ENCODE results near the gene PXDN.
"Not testable (repeated sequence)": the region's sequence is repeated elsewhere in the genome, so short reads cannot be mapped to it uniquely, and the experiment has no call there.

PXDN gene

GRCh38 chr2:1741851-1742250 lies 2.5 kb downstream of the PXDN start:
- DNase-seq (ENCODE audit: low spot score) = no peak

- DNase-seq (ENCODE audit: low spot score) = no peak
Observed at GRCh38 chr2:1740716-1741589, 3.4 kb downstream of the PXDN start.

DNA sequence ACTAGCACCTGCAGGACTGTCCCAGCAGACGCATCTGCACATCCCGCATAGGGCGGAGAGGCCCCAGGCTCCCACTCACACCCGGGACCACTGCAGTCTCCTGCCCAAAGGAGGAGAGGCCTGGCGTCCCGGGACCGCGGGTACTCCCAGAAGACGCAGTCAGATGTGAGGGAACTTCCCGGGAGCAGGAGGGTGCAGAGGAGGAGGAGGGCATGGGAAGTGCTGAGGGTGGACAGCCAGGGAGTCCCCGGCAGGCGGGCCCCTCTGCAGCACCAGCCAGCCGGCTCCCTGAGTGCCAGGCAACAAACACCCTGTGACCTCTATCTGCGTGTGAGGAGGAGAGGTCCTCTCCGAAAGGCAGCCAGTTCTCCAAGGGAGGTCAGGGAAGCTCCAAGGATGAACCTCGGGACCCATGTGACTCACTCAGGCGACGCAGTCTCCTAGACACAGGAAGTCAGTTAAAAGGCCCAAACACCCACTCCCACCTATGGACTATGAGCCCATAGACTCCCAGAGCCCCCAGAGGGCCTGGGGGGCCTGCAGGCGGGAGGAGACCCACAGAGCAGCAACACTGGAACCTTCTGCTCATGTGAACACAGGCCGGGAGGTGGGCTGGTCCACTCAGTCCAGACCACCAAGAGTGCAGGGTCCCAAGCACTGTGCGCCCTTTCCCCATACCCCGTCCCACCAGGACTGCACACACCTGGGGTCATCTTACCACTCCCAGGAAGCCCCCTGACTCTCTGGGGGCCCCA lies 4.2 kb downstream of the PXDN start:
- no peak for DNase-seq (ENCODE audit: low spot score)

DNA sequence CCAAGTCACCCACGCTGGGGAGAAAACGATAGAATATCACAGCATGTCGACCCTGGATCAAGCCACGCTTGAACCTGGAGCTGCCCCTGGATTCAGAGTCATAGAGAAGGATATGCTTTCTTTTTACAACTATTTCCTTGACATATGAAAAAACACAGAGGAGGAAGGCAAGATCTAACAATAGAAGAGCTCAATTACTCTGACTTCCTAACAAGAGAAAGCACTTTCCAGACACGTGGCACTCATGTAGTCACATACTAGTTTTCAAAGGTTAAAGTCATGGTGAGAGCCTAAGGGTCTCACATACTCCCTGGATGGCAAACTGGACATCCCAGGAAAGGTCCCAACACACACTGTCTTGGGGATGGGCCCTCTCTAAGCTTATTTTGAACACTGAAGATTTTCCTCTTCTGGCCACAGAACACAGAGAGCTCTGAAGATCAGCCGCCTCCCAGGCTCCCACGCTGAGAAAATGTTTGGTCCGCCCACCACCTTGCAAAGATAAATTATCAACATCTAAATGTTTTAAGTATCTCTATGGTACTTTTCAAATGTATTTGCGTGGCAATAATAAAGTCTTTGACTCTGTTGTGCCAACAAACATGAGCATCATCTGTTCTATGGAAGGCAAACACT lies 4.9 kb downstream of the PXDN start:
- DNase-seq (ENCODE audit: low spot score) = no peak

DNA sequence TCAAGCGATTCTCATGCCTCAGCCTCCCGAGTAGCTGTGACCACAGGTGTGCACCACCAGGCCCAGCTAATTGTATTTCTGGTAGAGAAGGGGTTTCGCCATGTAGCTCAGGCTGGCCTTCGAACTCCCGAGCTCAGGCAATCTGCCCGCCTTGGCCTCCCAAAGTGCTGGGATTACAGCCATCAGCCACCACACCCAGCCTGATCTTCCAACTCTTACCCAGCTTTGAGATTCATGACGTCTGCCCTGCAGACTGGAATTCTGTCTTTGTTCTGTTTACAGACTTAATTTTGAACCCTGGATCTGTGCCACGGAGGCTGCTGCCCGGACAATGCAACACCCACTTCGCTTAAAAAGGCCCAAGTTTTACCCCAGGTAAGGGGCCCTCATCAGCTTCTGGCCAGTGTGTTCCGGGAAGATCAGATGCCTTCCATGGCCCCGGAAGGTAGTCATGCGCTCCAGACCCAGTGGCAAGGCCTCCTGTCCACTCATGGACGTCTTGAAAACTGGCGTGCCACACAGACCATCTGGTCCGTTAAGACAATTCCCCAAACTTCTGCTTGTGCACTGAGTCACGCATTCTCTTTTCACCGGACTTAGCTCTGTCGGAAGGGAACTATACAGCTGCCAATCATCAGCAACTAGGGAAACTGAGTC lies 5.5 kb downstream of the PXDN start:
- DNase-seq (ENCODE audit: low spot score) = no peak

- no peak for DNase-seq (ENCODE audit: low spot score)
Observed at GRCh38 chr2:1738163-1738562, 6.2 kb downstream of the PXDN start.

DNA sequence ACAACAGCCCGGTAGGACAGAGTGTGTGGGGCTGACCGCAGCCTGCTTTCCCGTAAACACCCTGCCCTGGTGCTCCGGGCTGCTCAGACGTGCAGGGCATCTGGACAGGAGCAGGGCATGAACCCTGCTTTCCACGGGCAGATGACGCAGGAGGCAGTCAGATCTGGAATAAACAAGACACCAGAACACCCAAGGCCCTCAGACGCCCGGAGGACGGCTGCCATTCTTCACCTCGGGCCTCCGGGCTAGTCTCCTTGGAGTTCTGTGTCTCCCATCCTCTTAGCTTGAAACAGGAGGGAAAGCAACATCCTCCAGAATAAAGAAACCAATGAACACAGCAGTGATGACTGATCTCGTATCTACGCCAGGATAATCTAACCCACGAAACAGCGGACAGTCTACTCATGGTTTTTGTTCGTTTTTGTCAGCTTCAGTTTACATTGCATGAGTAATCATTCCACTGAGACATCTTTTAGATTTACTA lies 7.3 kb downstream of the PXDN start:
- no peak for DNase-seq (ENCODE audit: low spot score)

GRCh38 chr2:1736045-1736444 lies 8.3 kb downstream of the PXDN start:
- no peak for DNase-seq (ENCODE audit: low spot score)

DNA sequence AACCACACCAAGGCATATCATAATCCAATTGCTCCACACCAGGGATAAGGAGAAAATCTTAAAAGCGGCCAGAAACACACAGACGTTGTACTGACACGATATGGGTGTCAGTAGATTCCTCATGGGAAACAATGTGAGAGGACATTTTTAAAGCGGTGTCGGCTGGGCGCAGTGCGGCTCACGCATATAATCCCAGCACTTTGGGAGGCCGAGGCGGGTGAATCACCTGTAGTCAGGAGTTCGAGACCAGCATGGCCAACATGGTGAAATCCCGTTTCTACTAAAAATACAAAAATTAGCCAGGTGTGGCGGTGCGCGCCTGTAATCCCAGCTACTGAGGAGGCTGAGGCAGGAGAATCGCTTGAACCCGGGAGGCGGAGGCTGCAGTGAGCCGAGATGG lies 11.0 kb downstream of the PXDN start:
- DNase-seq (ENCODE audit: low spot score) = not testable (repeated sequence)

- DNase-seq (ENCODE audit: low spot score) = no peak
Observed at GRCh38 chr2:1731963-1732768, 12.1 kb downstream of the PXDN start.

DNA sequence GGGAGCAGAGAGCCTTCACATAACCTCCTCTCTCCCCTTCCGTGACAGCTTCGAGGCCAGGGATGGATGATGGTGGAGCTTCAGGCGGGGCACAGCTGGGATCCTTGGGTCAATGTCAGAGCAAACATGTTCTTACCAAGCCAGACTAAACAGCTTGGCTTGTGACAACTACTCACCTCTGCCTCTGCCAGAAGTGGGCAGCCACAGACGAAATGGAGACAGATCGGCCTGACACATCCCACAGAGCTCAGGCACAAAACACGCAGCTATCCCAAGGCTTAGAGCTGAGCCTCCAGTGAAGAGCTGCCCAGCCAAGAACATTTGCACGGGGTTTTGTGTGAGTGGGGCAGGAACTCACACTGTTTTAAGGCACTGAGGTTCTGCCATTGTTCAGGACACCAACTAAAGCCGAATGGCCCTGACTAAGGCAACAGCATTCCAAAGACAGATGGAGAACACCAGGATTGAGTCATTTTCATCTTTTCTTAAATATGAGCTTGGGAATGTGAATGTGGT lies 12.8 kb downstream of the PXDN start:
- DNase-seq (ENCODE audit: low spot score) = no peak

GRCh38 chr2:1730015-1730927 lies 14.0 kb downstream of the PXDN start:
- no peak for DNase-seq (ENCODE audit: low spot score)

DNA sequence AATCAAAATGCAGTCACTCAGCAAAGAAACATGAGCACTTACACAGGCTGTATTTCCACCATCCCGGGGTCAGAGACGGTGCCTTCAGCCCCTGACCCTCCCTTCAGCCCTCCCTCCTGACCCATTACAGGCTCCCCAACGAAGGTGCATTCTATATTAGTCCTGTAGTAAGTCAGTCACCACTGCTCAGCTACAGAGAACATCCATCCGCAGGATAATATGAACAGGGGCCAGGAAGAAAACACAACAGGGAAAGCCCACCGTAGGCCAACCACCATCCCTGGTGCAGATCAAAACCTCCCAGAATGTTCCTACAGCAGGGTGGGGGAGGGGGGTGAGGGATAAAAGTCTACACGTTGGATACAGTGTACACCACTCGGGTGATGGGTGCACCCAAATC lies 15.1 kb downstream of the PXDN start:
- no peak for DNase-seq (ENCODE audit: low spot score)

DNA sequence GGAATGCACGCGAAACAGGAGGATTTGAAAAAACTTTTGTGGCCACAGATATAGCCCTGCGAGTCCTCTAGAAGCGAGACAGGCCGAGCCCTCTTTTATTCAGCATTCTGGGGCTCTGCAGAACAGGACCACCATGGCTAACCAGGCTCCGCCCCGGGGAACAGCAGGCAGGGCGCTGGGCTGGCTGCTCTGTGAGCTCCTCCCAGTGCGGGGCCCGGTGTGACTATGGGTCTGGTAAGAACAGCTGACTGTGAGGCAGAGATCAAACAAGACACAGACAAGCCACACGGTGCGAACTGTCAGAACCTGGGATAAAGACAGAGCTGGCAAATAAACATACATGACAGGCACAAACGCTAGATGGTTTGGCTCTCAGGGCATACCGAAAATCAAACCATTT lies 15.5 kb downstream of the PXDN start:
- DNase-seq (ENCODE audit: low spot score) = no peak

- DNase-seq (ENCODE audit: low spot score) = no peak
Observed at GRCh38 chr2:1727796-1728474, 16.4 kb downstream of the PXDN start.

GRCh38 chr2:1727101-1727771 lies 17.1 kb downstream of the PXDN start:
- DNase-seq (ENCODE audit: low spot score) = no peak

DNA sequence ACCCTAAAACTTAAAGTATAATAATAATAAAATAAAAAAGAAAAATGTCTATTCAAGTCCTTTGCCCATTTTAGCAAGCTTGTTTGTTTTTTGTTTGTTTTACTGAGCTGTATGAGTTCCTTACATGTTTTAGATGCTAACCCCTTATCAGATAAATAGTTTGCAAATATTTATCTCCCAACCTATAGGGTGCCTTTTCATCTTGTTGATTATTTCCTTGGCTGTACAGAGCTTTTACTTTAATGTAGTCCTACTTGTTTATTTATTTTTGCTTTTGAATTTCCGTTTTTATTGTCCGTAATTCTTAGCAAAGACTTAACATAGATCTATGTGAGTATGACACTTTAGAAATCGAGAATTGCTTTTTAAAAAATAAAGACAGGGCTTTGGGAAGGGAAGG lies 17.8 kb downstream of the PXDN start:
- no peak for DNase-seq (ENCODE audit: low spot score)

- not testable (repeated sequence) for DNase-seq (ENCODE audit: low spot score)
Observed at GRCh38 chr2:1724351-1724750, 20.0 kb downstream of the PXDN start.

All from LoVo (cell line).